ENCODE results near the gene TWF2. TPM values are rescaled to one million over a fixed set of nuclear protein-coding genes. Genes with fewer than 3 reads are reported as not detected.

TWF2 gene
- total and polyA plus RNA-seq, 5 experiments from 2014 or later: 77.2 to 171 (median 112) TPM

- ATAC-seq: peak in 1 of 2 donors; percentile 1
- peaks cover 0 to 39% (median 9%) of the 10 kb centered on the region in 3 donors for H3K36me3 Mint-ChIP-seq
- no peaks in the 10 kb centered on the region for H3K9me3 Mint-ChIP-seq
Measured at GRCh38 chr3:52246728-52247408, 7.9 kb upstream of the TWF2 start.

GRCh38 chr3:52246264-52246620 is 7.3 kb upstream of the TWF2 start:
- Mint-ChIP-seq H3K4me3 (peak overlapping the region; percentile 84 to 93 (median 88)), H3K27ac (peak overlapping the region; percentile 91 to 100 (median 98)), H3K27me3 (no peaks in the 10 kb centered on the region), H3K9me3 (no peaks in the 10 kb centered on the region), H3K4me1 (peaks cover 48 to 86% (median 81%) of the 10 kb centered on the region in 4 donors), H3K36me3 (peaks cover 0 to 34% (median 7%) of the 10 kb centered on the region in 3 donors)
- POLR2A ChIA-PET: interaction anchor here (1.0 to 58.8 kb wide), 4 partner anchors 4 to 93 kb away, joined by 3 to 1841 read pairs (median 1452); partner anchors contain the start of genes GLYCTK, PPM1M, TLR9 and TWF2
- no peak for DNase-seq
- peak; percentile 15 to 22 for ATAC-seq

More at GRCh38 chr3:52246728-52247408, 7.9 kb upstream of the TWF2 start:
- DNase-seq: peak in 1 of 10 donors; percentile 56
- POLR2A ChIA-PET: interaction anchor here (1.2 to 58.8 kb wide), 4 partner anchors 4 to 93 kb away, joined by 3 to 1841 read pairs (median 1452); partner anchors contain the start of genes GLYCTK, PPM1M, TLR9 and TWF2
- peak overlapping the region; percentile 91 to 100 (median 98) for H3K27ac Mint-ChIP-seq
- peaks cover 45 to 88% (median 79%) of the 10 kb centered on the region in 4 donors for H3K4me1 Mint-ChIP-seq
- H3K27me3 Mint-ChIP-seq: no peaks in the 10 kb centered on the region
- H3K4me3 Mint-ChIP-seq: peak overlapping the region; percentile 84 to 93 (median 88)

- ATAC-seq: peak; percentile 65 to 74
- Mint-ChIP-seq H3K9me3 (no peaks in the 10 kb centered on the region), H3K27ac (peak within 1 kb of the TSS; percentile 91 to 100 (median 98)), H3K36me3 (peaks cover 0 to 35% (median 7%) of the 10 kb centered on the region in 3 donors), H3K4me1 (peaks cover 50 to 86% (median 82%) of the 10 kb centered on the region in 4 donors), H3K27me3 (no peaks in the 10 kb centered on the region), H3K4me3 (peak within 1 kb of the TSS; percentile 84 to 93 (median 88))
- POLR2A ChIA-PET: interaction anchor here (1.0 to 58.8 kb wide), 4 partner anchors 5 to 94 kb away, joined by 3 to 1841 read pairs (median 1452); partner anchors contain the start of genes GLYCTK, PPM1M, TLR9 and TWF2
- peak; percentile 49 to 81 (median 68) for DNase-seq
Measured at GRCh38 chr3:52245322-52246263, 6.6 kb upstream of the TWF2 start, which contains the start of gene PPM1M. TSS of gene PPM1M (plus strand) at chr3:52245759. CDS start at chr3:52245825, 66 bp downstream.

GRCh38 chr3:52243791-52244628 is 5.1 kb upstream of the TWF2 start:
- H3K9me3 Mint-ChIP-seq: no peaks in the 10 kb centered on the region
- peak overlapping the region; percentile 72 to 89 (median 82) for H3K4me3 Mint-ChIP-seq
- H3K36me3 Mint-ChIP-seq: peaks cover 0 to 19% (median 4%) of the 10 kb centered on the region in 3 donors
- DNase-seq (peak in 1 of 10 donors; percentile 50), ATAC-seq (no peak)
- H3K27me3 Mint-ChIP-seq: no peaks in the 10 kb centered on the region
- H3K4me1 Mint-ChIP-seq: peaks cover 41 to 85% (median 80%) of the 10 kb centered on the region in 4 donors
- POLR2A ChIA-PET: interaction anchor here (0.5 to 58.8 kb wide), 5 partner anchors 7 to 338 kb away, joined by 3 to 1841 read pairs (median 1452); partner anchors contain the start of genes GLYCTK, PPM1M, TLR9 and TWF2
- H3K27ac Mint-ChIP-seq: peak overlapping the region; percentile 77 to 97 (median 93)

GRCh38 chr3:52242039-52242438 is 3.1 kb upstream of the TWF2 start:
- POLR2A ChIA-PET: interaction anchor here (0.7 to 58.8 kb wide), 4 partner anchors 5 to 213 kb away, joined by 6 to 1841 read pairs (median 1452); partner anchors contain the start of genes GLYCTK, PPM1M, TLR9 and TWF2
- Mint-ChIP-seq H3K27ac (peak overlapping the region in 9 of 10 donors; percentile 60 to 95 (median 79)), H3K36me3 (peaks cover 0 to 3% (median 0%) of the 10 kb centered on the region in 3 donors), H3K9me3 (no peaks in the 10 kb centered on the region), H3K4me3 (peak overlapping the region in 5 of 10 donors; percentile 6 to 50 (median 23)), H3K27me3 (no peaks in the 10 kb centered on the region), H3K4me1 (peaks cover 35 to 81% (median 76%) of the 10 kb centered on the region in 4 donors)
- no peak for DNase-seq
- no peak for ATAC-seq

- peaks cover 30 to 82% (median 76%) of the 10 kb centered on the region in 4 donors for H3K4me1 Mint-ChIP-seq
- H3K36me3 Mint-ChIP-seq: peaks cover 0 to 6% (median 0%) of the 10 kb centered on the region in 3 donors
- ATAC-seq (no peak), DNase-seq (no peak)
- no peaks in the 10 kb centered on the region for H3K27me3 Mint-ChIP-seq
- POLR2A ChIA-PET: interaction anchor here (1.0 to 58.8 kb wide), 6 partner anchors 4 to 295 kb away, joined by 3 to 1841 read pairs (median 728); partner anchors contain the start of genes ACY1, GLYCTK, PPM1M and TLR9
- peak overlapping the region; percentile 93 to 98 (median 95) for H3K27ac Mint-ChIP-seq
- H3K9me3 Mint-ChIP-seq: no peaks in the 10 kb centered on the region
- peak overlapping the region; percentile 54 to 99 (median 96) for H3K4me3 Mint-ChIP-seq
Measured at GRCh38 chr3:52240886-52241370, 2.0 kb upstream of the TWF2 start.

- peak in 1 of 2 donors; percentile 13 for ATAC-seq
- peaks cover 0 to 6% (median 0%) of the 10 kb centered on the region in 3 donors for H3K36me3 Mint-ChIP-seq
Measured at GRCh38 chr3:52240059-52240885, 1.3 kb upstream of the TWF2 start.

GRCh38 chr3:52238193-52238760 is 681 bp downstream of the TWF2 start:
- POLR2A ChIA-PET: interaction anchor here (0.6 to 58.8 kb wide), 11 partner anchors 1 to 207 kb away, joined by 3 to 1841 read pairs (median 3); partner anchors contain the start of genes DUSP7, GLYCTK, PPM1M and TLR9
- Mint-ChIP-seq H3K36me3 (peaks cover 0 to 22% (median 0%) of the 10 kb centered on the region in 3 donors), H3K27ac (peak overlapping the region; percentile 66 to 97 (median 94)), H3K27me3 (no peaks in the 10 kb centered on the region), H3K4me3 (peak overlapping the region; percentile 88 to 99 (median 96)), H3K4me1 (peaks cover 35 to 84% (median 83%) of the 10 kb centered on the region in 4 donors), H3K9me3 (no peaks in the 10 kb centered on the region)
- ATAC-seq (no peak), DNase-seq (no peak)

More at GRCh38 chr3:52240059-52240885, 1.3 kb upstream of the TWF2 start:
- H3K27ac Mint-ChIP-seq: peak overlapping the region; percentile 93 to 98 (median 95)
- H3K27me3 Mint-ChIP-seq: no peaks in the 10 kb centered on the region
- H3K4me3 Mint-ChIP-seq: peak overlapping the region; percentile 88 to 99 (median 96)
- POLR2A ChIA-PET: interaction anchor here (1.0 to 58.8 kb wide), 6 partner anchors 3 to 296 kb away, joined by 3 to 1841 read pairs (median 728); partner anchors contain the start of genes ACY1, GLYCTK, PPM1M and TLR9
- no peaks in the 10 kb centered on the region for H3K9me3 Mint-ChIP-seq
- peak in 5 of 10 donors; percentile 28 to 75 (median 45) for DNase-seq
- H3K4me1 Mint-ChIP-seq: peaks cover 34 to 87% (median 82%) of the 10 kb centered on the region in 4 donors

- ATAC-seq: no peak
- peak overlapping the region; percentile 88 to 99 (median 96) for H3K4me3 Mint-ChIP-seq
- no peaks in the 10 kb centered on the region for H3K27me3 Mint-ChIP-seq
- POLR2A ChIA-PET: interaction anchor here (1.1 to 58.8 kb wide), 6 partner anchors 0 to 217 kb away, joined by 3 to 1841 read pairs (median 728); partner anchors contain the start of genes GLYCTK, PPM1M, TLR9 and TNNC1
- H3K27ac Mint-ChIP-seq: peak overlapping the region in 9 of 10 donors; percentile 29 to 97 (median 94)
- peaks cover 0 to 25% (median 0%) of the 10 kb centered on the region in 3 donors for H3K36me3 Mint-ChIP-seq
- H3K4me1 Mint-ChIP-seq: peaks cover 35 to 85% (median 84%) of the 10 kb centered on the region in 4 donors
- no peaks in the 10 kb centered on the region for H3K9me3 Mint-ChIP-seq
- DNase-seq: no peak
Measured at GRCh38 chr3:52237657-52238172, 1.2 kb downstream of the TWF2 start.

Measured in naive thymus-derived CD8-positive, alpha-beta T cell (primary cell).